Right lobe of liver (tissue), 4 donors: ENCODE results near the gene LPAR6.

Experiments
- CTCF ChIP-seq, 4 donors: fragments of 200-600 bp in 3 of 4; fragments of 450-650 bp in 1 of 4; IDR thresholded peaks; one replicate each; pipeline versions ENCODE4 v1.5.1 to v1.8.0; 2016 to 2022; ENCODE audit warnings: antibody characterized with exemption in 4 of 4, mild to moderate bottlenecking in 2 of 4
- POLR2A ChIP-seq: fragments of 450-650 bp; IDR thresholded peaks from one replicate; pipeline ENCODE4 v1.6.1; 2017; ENCODE audit warnings: antibody characterized with exemption, mild to moderate bottlenecking
- donor health status: DM: no; HTN: no; CAD: no.
- donor health status: DM: no; HTN: no; CAD: no.
- donor health status: DM: no; HTN: yes; CAD: no.

GRCh38 chr13:48411841-48412531 lies 927 bp downstream of the LPAR6 start:
- no peak for TF ChIP-seq CTCF (IDR thresholded peaks at IDR 0.05)
- TF ChIP-seq POLR2A: no peak
